ENCODE measurements around the gene C2orf92.

GRCh38 chr2:97723156-97724072, 53.9 kb downstream of the C2orf92 start:
- no peak for TF ChIP-seq CTCF (IDR thresholded peaks at IDR 0.05; ENCODE audit: low read length)
- no peak for TF ChIP-seq EZH2phosphoT487 (IDR thresholded peaks at IDR 0.05; ENCODE audit: low read length)
